HEK293T (cell line): Measurements from ENCODE around the gene LRP2.

Experiments used
- ARNT ChIP-seq: fragments of 450-650 bp; IDR thresholded peaks from 2 replicates; pipeline ENCODE4 v1.6.1; 2017; ENCODE audit warnings: mild to moderate bottlenecking
- BHLHE40 ChIP-seq: fragments of 450-650 bp; IDR thresholded peaks from 2 replicates; pipeline ENCODE4 v1.6.1; 2016; ENCODE audit warnings: mild to moderate bottlenecking, moderate library complexity, borderline replicate concordance
- CTBP1 ChIP-seq: fragments of 450-650 bp; IDR thresholded peaks from 2 replicates; pipeline ENCODE4 v1.6.1; 2016; ENCODE audit warnings: borderline replicate concordance
- ELF4 ChIP-seq: fragments of 450-650 bp; IDR thresholded peaks from 2 replicates; pipeline ENCODE4 v1.6.1; 2017; ENCODE audit warnings: antibody characterized with exemption
- FOXM1 ChIP-seq: fragments of 450-650 bp; IDR thresholded peaks from 2 replicates; pipeline ENCODE4 v1.6.1; 2017; ENCODE audit warnings: mild to moderate bottlenecking, borderline replicate concordance
- HDGF ChIP-seq: fragments of 450-650 bp; IDR thresholded peaks from 2 replicates; pipeline ENCODE4 v1.6.1; 2017; ENCODE audit warnings: antibody characterized with exemption, borderline replicate concordance
- L3MBTL2 ChIP-seq: fragments of 450-650 bp; conservative IDR thresholded peaks from 2 replicates; pipeline ENCODE4 v1.6.1; 2016; ENCODE audit warnings: mild to moderate bottlenecking
- NFRKB ChIP-seq: fragments of 450-650 bp; IDR thresholded peaks from 2 replicates; pipeline ENCODE4 v1.6.1; 2016; ENCODE audit warnings: mild to moderate bottlenecking, moderate library complexity
- SP1 ChIP-seq: fragments of 450-650 bp; IDR thresholded peaks from 2 replicates; pipeline ENCODE4 v1.6.1; 2017
- SUZ12 ChIP-seq: fragments of 450-650 bp; IDR thresholded peaks from 2 replicates; pipeline ENCODE4 v1.6.1; 2016; ENCODE audit warnings: mild to moderate bottlenecking
- TF ChIP-seq, protein P1 (sequence below): fragments of 450-650 bp; IDR thresholded peaks from 2 replicates; pipeline ENCODE4 v1.6.1; 2016

DNA sequence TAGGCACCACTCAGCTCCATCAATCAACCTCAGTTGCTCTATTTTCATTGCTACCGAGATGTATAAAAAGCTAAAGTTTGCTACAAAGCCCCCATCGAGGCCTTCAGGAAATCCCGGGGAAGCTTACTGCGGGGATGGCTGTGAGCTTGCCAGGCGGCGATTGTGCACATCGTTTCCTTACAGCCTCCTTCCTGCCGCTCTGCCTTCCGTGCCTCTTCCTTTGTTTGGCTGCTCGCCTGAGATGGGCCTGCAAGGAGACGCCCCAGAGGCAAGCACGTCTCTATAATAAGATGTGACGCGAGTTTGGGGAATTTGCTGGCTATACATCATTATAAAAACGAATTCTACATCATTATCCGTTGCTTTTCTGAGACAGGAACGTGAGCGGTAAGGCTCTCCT, 251.4 kb downstream of the LRP2 start:
- TF ChIP-seq CTBP1 (no peak), ARNT (no peak), SP1 (no peak), BHLHE40 (no peak), NFRKB (no peak), SUZ12 (no peak), L3MBTL2 (no peak), FOXM1 (no peak), HDGF (no peak), ELF4 (no peak)
- TF ChIP-seq, protein P1, sequence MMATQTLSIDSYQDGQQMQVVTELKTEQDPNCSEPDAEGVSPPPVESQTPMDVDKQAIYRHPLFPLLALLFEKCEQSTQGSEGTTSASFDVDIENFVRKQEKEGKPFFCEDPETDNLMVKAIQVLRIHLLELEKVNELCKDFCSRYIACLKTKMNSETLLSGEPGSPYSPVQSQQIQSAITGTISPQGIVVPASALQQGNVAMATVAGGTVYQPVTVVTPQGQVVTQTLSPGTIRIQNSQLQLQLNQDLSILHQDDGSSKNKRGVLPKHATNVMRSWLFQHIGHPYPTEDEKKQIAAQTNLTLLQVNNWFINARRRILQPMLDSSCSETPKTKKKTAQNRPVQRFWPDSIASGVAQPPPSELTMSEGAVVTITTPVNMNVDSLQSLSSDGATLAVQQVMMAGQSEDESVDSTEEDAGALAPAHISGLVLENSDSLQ: no peak
